Measurements from ENCODE around the gene LRFN3. TPM values are rescaled to one million over a fixed set of nuclear protein-coding genes. Genes with fewer than 3 reads are reported as not detected.

The LRFN3 gene
- total and polyA plus RNA-seq, 2 of the 4 experiments (the other 2 are of a cell fraction): 0.36 to 4.8 TPM

- H3K27me3 ChIP-seq (ENCODE audit: control insufficient read depth, insufficient read depth, low read length): peaks cover 28% of the 10 kb centered on the region
- H2BK15ac ChIP-seq (ENCODE audit: low read depth, low read length): no peak overlapping the region
- H4K5ac ChIP-seq (ENCODE audit: low read depth, low read length): no peak overlapping the region
- no peaks in the 10 kb centered on the region; the same call in 1 of the 2 replicates for H4K20me1 ChIP-seq (ENCODE audit: insufficient read depth, low read length)
- dilution Hi-C loops (cut with HindIII; ENCODE audit: low sequenced_read_pairs, unreplicated experiment): no loop called here
- H3K4me3 ChIP-seq (ENCODE audit: insufficient read depth, low read depth, low read length): peak overlapping the region; percentile 17
- H3K79me1 ChIP-seq (ENCODE audit: low read depth in 1 of 2, low read length in 2 of 2): no peaks in the 10 kb centered on the region
- no peak overlapping the region for H3K23ac ChIP-seq (ENCODE audit: low read depth, low read length)
- no peak overlapping the region for H2BK120ac ChIP-seq (ENCODE audit: low read depth, low read length)
- no peak overlapping the region for H3K18ac ChIP-seq (ENCODE audit: low read depth, low read length)
- H3K9me3 ChIP-seq (ENCODE audit: control insufficient read depth, insufficient read depth, low read length): peaks cover 5% of the 10 kb centered on the region
- WGBS, 2 experiments (ENCODE audit: extremely low coverage in 2 of 2, insufficient read length in 1 of 2): 10% methylated on average over 31 of the region's 54 CpGs; no CpG with 5 or more reads in 1 of the 2 experiments
- no peak overlapping the region for H3K27ac ChIP-seq (ENCODE audit: insufficient read depth, low read length)
- no peaks in the 10 kb centered on the region for H3K36me3 ChIP-seq (ENCODE audit: control insufficient read depth, insufficient read depth, low read length)
- intact Hi-C loops (cut with micrococcal nuclease): no loop called here
- no peak overlapping the region for H4K8ac ChIP-seq (ENCODE audit: low read depth in 2 of 2, low read length in 2 of 2)
- CTCF ChIA-PET: interaction anchor here (0.7 kb wide), 1 partner anchor 121 kb away, joined by 3 read pairs; no protein-coding TSS in a partner anchor
- no peak overlapping the region for H3K9ac ChIP-seq (ENCODE audit: low read depth, low read length)
- no peak overlapping the region for H4K91ac ChIP-seq (ENCODE audit: insufficient read depth, low read depth, low read length)
- H2AFZ ChIP-seq (replicated peaks; ENCODE audit: low read length, poor library complexity): peak overlapping the region; percentile 70
- no peaks in the 10 kb centered on the region for H3K4me1 ChIP-seq (ENCODE audit: control insufficient read depth, insufficient read depth, low read length)
- no peak overlapping the region for H2BK5ac ChIP-seq (ENCODE audit: low read depth, low read length, poor library complexity, severe bottlenecking)
- DNase-seq (no peak), ATAC-seq (ENCODE audit: low read depth) (peak; percentile 81)
- TF ChIP-seq USF2 (IDR thresholded peaks at IDR 0.05; ENCODE audit: low read depth, low read length) (no peak), CTCF (conservative IDR thresholded peaks at IDR 0.05; ENCODE audit: low read depth, low read length) (no peak), SMC3 (IDR thresholded peaks at IDR 0.05; ENCODE audit: low read depth, low read length) (no peak), MXI1 (IDR thresholded peaks at IDR 0.05; ENCODE audit: borderline replicate concordance, low read depth, low read length) (no peak), CHD1 (IDR thresholded peaks at IDR 0.05; ENCODE audit: low read depth, low read length) (no peak), CEBPB (IDR thresholded peaks at IDR 0.05; ENCODE audit: low read depth, low read length) (no peak), FOS (IDR thresholded peaks at IDR 0.05; ENCODE audit: low read depth, low read length) (no peak), NFE2L2 (IDR thresholded peaks at IDR 0.05; ENCODE audit: low read depth, low read length) (no peak), POLR2A (IDR thresholded peaks at IDR 0.05; ENCODE audit: low read depth, low read length) (no peak)
- TF ChIP-seq, protein P1, sequence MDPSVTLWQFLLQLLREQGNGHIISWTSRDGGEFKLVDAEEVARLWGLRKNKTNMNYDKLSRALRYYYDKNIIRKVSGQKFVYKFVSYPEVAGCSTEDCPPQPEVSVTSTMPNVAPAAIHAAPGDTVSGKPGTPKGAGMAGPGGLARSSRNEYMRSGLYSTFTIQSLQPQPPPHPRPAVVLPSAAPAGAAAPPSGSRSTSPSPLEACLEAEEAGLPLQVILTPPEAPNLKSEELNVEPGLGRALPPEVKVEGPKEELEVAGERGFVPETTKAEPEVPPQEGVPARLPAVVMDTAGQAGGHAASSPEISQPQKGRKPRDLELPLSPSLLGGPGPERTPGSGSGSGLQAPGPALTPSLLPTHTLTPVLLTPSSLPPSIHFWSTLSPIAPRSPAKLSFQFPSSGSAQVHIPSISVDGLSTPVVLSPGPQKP (IDR thresholded peaks at IDR 0.05; ENCODE audit: borderline replicate concordance, low read depth, low read length): no peak
- H3K4ac ChIP-seq (ENCODE audit: low read depth, low read length): no peak overlapping the region
- in situ Hi-C loops (cut with MboI; ENCODE audit: low sequenced_read_pairs): no loop called here
- no peak overlapping the region for H2BK20ac ChIP-seq (ENCODE audit: low read depth, low read length)
- H3K4me2 ChIP-seq (ENCODE audit: low read depth, low read length): peak overlapping the region; percentile 18; the same call in 1 of the 2 replicates
- H2AK9ac ChIP-seq (replicated peaks; ENCODE audit: low read depth, low read length, poor library complexity): no peak overlapping the region
- no peaks in the 10 kb centered on the region for H3K9me1 ChIP-seq (ENCODE audit: insufficient read depth, low read length)
- H3K56ac ChIP-seq (ENCODE audit: extremely low read depth, insufficient read depth, low read length): no peak overlapping the region
- POLR2A ChIA-PET (ENCODE audit: unreplicated experiment): no interaction called here
- H2AK5ac ChIP-seq (ENCODE audit: low read depth, low read length): no peak overlapping the region
- H3K14ac ChIP-seq (replicated peaks; ENCODE audit: low read depth, low read length): no peak overlapping the region
- no TSS peak for BruUV-seq (replicated peaks)
Observed at GRCh38 chr19:35986664-35987570, 50.7 kb downstream of the LRFN3 start.
